Epithelial cell of esophagus (primary cell): ENCODE data around the gene TMEM92.
A peak's percentile ranks its signal among the peaks of the same experiment; 100 is the strongest.

Experiments
- DNase-seq: peaks from one replicate; pipeline ENCODE4 v3.0.0; 2010; ENCODE audit warnings: low read depth
- H3K4me3 ChIP-seq: 2 replicates; pipeline ENCODE4 v1.5.1; 2011; ENCODE audit warnings: mild to moderate bottlenecking, low read length, control low read depth
- TF ChIP-seq, protein P1 (sequence below): IDR thresholded peaks from 2 replicates; pipeline ENCODE4 v1.5.1; 2011; ENCODE audit warnings: low read depth, mild to moderate bottlenecking, low read length, control low read depth, inconsistent platforms; ENCODE audit not compliant: insufficient read depth; ENCODE audit errors: missing control alignments

TMEM92 gene

DNA sequence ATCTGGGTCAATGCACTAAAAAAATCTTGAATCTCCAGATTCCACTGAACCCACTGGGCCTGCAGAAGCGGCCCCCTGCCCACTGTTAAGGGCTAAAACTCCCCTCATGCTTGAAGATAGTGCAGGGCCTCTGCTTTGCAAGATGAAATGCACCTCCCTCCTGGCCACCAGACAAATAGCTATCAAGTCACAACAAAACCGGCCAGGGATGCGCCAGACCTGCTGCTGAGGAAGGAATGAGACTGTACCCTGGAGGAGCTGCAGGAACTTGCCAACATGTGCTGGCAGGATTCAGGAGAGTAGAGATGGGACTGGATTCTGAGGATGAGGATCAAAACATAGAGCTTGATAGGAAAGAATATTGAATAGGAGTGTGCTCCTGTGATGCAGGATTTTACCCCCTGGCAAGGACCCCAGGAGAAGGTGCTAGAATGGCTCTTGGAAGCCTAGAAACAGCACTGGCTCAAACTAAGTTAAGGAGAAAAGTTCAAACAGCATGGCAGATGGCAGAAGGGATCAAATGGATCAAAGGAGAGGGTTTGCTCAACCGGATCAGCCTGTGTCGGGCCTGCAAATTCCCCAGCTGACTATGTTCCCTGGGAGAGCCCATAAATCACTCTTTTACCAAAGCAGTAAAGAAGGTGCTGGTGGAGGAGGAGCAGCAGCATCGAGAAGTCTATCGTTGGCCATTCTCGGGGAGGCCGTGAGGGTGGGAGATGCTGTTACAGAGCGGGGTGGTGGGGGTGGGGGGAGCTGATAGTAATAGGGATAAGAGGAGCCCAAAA is 44.4 kb downstream of the TMEM92 start:
- TF ChIP-seq, protein P1, sequence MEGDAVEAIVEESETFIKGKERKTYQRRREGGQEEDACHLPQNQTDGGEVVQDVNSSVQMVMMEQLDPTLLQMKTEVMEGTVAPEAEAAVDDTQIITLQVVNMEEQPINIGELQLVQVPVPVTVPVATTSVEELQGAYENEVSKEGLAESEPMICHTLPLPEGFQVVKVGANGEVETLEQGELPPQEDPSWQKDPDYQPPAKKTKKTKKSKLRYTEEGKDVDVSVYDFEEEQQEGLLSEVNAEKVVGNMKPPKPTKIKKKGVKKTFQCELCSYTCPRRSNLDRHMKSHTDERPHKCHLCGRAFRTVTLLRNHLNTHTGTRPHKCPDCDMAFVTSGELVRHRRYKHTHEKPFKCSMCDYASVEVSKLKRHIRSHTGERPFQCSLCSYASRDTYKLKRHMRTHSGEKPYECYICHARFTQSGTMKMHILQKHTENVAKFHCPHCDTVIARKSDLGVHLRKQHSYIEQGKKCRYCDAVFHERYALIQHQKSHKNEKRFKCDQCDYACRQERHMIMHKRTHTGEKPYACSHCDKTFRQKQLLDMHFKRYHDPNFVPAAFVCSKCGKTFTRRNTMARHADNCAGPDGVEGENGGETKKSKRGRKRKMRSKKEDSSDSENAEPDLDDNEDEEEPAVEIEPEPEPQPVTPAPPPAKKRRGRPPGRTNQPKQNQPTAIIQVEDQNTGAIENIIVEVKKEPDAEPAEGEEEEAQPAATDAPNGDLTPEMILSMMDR, result peak; percentile 54
- no peak overlapping the region for H3K4me3 ChIP-seq
- DNase-seq, result peak; percentile 88

DNA sequence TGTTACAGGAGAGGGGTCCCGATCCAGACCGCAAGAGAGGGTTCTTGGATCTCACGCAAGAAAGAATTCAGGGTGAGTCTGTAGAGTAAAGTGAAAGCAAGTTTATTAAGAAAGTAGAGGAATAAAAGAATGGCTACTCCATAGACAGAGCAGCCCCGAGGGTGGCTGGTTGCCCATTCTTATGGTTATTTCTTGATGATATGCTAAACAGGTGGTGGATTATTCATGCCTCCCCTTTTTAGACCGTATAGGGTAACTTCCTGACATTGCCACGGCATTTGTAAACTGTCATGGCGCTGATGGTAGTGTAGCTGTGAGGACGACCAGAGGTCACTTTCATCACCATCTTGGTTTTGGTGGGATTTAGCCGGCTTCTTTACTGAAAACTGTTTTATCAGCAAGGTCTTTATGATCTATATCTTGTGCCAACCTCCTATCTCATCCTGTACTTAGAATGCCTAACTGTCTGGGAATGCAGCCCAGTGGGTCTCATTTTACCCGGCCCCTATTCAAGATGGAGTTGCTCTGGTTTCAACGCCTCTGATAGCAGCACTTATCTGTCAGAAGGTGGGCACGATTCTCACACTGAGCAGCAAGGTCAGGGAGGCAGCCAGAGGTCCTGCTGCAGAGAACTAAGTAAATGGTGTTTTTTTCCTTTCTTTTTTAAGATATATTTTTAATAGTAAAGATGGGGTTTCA is 45.2 kb downstream of the TMEM92 start:
- TF ChIP-seq, protein P1, result no peak
- no peak overlapping the region for H3K4me3 ChIP-seq
- no peak for DNase-seq

DNA sequence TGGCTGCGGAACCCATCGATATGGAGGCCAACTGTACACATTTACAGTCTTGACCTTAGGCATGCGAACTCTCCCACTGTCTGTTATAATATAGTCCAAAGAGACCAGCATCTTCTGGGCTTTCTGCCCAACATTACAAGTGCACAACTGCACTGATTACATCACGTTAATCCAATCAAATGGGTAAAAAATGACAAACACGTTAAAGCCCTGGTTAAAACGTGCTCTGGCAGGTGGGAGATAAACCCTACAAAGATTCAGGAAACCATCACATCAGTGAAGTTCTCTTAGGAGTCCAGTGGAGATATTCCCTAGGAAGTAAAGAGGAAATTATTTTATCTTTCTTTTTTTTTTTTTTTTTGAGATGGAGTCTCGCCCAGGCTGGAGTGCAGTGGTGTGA is 48.0 kb downstream of the TMEM92 start:
- no peak for DNase-seq
- H3K4me3 ChIP-seq, result no peak overlapping the region
- TF ChIP-seq, protein P1, result no peak

DNA sequence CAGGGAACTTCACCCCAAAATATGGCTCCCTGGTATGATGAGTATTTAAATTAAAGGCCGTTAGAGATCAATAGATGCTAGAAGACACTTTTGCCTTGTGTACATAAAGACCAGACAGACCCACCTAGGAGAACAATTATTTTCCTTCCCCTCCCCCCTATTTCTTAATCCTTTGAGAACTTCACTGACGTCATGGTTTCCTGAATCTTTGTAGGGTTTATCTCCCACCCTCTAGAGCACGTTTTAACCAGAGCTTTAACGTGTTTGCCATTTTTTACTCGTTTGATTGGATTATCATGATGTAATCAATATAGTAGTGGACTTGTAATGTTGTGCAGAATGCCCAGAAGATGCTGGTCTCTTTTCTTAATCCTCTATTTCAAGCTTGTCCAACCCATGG is 48.8 kb downstream of the TMEM92 start:
- TF ChIP-seq, protein P1, result no peak
- no peak for DNase-seq
- H3K4me3 ChIP-seq, result no peak overlapping the region

DNA sequence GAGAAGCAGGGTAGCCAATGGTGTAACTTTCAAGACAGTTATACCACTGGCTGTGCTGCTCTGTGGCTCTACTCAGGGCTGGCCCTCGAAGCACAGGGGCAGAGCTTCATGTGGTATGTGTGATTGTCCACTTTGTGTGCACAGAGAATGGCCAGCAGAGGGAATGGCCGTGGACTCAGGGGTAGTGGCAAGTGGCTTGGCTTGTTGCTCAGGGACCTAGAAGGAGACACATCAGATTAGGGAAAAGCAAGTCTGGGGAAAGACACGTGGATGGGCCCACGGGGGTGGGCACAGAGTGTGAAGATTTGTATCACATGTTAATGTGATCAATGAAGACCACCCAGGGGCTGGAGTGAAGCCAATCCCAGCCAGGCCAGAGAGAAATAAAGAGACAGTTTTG is 51.6 kb downstream of the TMEM92 start:
- TF ChIP-seq, protein P1, result no peak

DNA sequence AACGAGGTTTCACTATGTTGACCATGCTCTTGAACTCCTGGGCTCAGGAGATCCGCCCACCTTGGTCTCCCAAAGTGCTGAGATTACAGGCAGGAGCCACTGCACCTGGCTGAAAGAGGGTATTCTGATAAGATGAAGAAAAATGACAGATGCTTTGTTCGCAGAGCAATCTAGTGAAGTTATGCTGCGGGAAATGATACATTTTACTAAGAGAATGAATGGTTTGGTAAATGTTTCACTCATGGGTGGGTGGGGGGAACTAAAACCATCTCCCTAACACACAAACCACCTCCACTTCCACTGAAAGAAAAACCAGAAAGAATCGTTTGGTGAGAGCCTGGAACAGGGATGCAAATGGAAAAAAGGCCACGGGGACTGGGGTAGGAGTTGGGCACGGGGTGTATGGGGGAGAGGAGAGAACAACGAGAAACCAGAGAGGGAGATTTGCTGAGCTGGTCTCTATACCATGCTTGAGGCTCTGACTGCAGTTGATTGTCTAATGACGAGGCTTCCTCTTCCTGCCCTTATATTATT is 52.6 kb downstream of the TMEM92 start:
- no peak for DNase-seq
- TF ChIP-seq, protein P1, result no peak
- H3K4me3 ChIP-seq, result no peak overlapping the region

More for the DNA sequence above, 51.6 kb downstream of the TMEM92 start:
- no peak overlapping the region for H3K4me3 ChIP-seq
- DNase-seq, result no peak
